Measurements from ENCODE around the gene ZBTB37. TPM values are rescaled to one million over a fixed set of nuclear protein-coding genes. Genes with fewer than 3 reads are reported as not detected.

The ZBTB37 gene
- total RNA-seq, 1 experiment from 2014 or later: 8.0 TPM

DNA sequence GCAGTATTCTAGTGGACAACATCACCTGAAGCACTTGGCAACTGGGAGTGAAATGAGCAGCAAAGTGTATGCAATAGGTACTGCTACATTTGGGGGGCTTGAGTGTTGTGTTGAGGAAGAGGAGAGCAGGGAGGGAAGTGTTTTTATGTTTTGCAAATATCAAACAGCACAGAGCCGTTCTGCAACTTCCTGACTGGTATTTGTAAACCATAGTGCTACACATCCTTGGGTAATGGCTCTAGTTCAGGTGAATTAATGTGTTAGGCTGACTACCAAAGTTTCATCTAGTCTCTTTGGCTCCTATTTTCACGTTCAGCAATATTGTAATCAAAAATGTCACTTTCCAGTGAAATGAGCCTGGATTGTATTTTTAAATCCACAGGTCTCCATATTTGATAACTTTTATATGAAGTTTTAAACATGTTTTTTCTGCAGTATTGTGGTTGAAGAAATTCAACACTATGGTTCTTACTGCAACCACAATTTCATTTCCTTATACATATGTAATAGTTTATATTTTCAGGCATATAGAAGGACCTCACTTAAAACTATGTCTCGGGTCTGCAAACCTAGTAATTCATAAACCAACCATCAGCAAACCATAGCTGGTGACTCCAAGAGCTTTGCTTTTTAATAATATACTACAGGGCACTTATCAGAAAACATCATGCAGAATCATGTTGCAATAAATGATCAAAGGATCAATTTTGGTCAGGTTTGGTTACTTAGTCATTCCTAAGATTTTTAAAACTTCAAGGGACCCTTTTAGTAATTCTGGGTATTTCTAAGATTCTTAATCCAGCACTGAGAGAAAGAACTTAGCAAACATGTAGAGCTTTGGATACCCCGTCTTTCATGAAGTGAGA lies 18.8 kb downstream of the ZBTB37 start:
- in situ Hi-C loops (cut with HindIII; ENCODE audit: low pct_unique_long_range_greater_than_20kb, low sequenced_read_pairs): no loop called here
- no peak for DNase-seq (ENCODE audit: low read depth, low spot score)

DNA sequence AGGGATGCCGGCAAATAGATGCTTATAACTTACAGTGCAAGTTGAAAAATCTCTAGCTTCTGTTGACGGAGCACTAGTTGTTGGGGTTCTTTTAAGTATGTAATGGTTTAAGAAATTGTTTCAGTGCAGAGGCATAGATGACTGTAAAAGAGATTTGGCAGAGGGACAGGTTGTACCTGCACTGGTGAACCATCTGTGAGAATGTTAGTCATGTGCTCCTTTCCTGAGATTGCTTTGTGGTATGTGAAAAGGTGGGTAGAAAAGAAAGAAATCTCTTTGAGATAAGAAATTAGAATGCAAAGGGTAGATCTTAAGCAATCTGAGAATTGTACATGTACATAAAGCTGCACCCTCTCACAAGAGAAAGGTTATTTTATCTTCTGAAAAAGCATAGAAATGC lies 19.4 kb downstream of the ZBTB37 start:
- DNase-seq (ENCODE audit: low read depth, low spot score): no peak
- in situ Hi-C loops (cut with HindIII; ENCODE audit: low pct_unique_long_range_greater_than_20kb, low sequenced_read_pairs): no loop called here

DNA sequence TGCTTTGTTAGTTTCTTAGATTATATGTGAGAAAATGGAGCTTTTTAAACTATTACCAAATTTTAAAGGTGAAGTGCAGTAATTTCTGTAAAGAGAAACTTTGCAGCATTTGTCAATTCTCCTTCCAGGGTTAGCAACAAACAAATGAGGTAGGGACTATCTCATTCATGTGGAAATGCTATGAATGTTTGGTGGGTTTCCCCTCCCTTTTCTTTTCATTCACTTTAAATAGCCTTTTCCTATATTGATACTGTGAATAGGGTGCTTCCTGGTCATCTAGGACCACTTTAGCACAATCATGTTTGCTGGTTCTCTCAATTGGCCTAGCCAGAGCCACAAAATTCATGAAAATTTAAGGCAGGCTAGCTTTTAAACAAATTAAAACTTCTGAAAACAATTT lies 20.6 kb downstream of the ZBTB37 start:
- in situ Hi-C loops (cut with HindIII; ENCODE audit: low pct_unique_long_range_greater_than_20kb, low sequenced_read_pairs): no loop called here
- no peak for DNase-seq (ENCODE audit: low read depth, low spot score)

DNA sequence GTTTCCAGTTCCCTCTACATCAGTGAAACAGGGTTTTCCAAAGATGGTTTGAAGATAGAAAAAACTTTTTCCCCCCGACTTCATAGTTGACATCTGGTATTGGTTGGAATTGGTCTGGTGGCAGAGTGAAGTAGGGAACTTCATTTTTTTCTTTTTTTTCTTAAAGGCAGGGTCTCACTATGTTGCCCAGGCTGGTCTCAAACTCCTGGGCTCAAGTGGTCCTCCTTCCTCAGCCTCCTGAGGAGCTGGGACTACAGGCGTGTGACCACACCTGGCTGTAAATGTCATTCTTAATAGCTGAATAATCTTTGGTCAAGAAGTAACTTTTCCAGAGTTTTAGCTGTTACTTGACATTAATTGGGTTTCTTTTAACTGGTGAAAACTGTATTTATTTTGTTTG lies 21.7 kb downstream of the ZBTB37 start:
- in situ Hi-C loops (cut with HindIII; ENCODE audit: low pct_unique_long_range_greater_than_20kb, low sequenced_read_pairs): no loop called here

DNA sequence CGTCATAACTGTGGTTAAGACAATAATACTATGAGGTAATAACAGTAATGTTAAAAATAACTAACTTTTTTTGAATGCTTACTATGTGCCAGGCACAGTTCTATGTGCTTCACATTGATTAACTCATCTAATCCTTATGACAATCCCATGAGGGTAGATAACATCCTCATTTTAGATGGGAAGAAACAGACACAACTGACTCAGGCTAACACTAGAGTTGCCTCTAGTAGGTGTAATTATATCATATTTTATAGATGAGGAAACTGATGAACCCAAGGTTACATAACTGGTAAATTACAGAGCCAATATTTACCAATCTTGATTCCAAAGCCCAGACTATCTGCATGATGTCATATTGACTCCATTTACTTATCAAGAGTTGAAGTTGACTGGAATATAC lies 25.4 kb downstream of the ZBTB37 start:
- in situ Hi-C loops (cut with HindIII; ENCODE audit: low pct_unique_long_range_greater_than_20kb, low sequenced_read_pairs): no loop called here
- no peak for DNase-seq (ENCODE audit: low read depth, low spot score)

More for the DNA sequence above, 21.7 kb downstream of the ZBTB37 start:
- no peak for DNase-seq (ENCODE audit: low read depth, low spot score)

DNA sequence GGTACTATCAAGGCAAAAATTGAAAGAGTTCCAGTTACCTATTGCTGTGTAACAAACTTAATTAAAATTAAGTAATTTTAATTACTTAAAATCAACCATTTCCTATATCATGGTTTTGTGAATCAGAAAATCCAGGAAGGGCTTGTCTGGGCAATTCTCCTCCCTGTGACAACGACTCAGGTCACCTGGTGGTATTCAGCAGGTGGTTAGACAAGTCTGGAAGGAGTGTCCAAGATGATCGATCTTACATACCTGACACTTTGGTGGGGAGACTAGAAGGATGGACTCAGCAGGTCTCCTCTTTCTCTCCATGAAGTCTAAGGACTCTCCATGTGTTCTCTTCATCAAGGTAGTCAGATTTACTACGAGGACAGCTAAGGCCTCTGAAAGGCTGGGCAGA lies 26.0 kb downstream of the ZBTB37 start:
- in situ Hi-C loops (cut with HindIII; ENCODE audit: low pct_unique_long_range_greater_than_20kb, low sequenced_read_pairs): no loop called here
- no peak for DNase-seq (ENCODE audit: low read depth, low spot score)

DNA sequence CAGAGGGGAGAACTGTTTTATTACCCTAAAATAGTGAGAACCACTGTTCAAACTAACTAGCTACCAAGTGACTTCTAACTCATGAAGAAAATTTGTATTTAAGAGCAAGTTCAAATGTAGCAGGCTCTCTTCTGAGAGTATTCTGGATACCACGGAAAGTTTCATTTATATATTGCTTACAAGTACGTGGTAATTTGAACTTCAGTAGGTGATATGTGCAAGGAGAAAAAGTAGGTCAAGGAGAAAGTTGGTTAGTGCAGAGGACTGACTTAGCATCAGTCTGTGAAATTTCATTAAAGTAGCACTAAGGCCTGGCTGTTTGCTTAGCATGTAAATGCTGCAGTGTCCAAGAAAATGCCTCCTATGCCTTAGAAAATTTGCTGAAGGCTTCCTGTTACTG lies 32.2 kb downstream of the ZBTB37 start:
- in situ Hi-C loops (cut with HindIII; ENCODE audit: low pct_unique_long_range_greater_than_20kb, low sequenced_read_pairs): no loop called here

DNA sequence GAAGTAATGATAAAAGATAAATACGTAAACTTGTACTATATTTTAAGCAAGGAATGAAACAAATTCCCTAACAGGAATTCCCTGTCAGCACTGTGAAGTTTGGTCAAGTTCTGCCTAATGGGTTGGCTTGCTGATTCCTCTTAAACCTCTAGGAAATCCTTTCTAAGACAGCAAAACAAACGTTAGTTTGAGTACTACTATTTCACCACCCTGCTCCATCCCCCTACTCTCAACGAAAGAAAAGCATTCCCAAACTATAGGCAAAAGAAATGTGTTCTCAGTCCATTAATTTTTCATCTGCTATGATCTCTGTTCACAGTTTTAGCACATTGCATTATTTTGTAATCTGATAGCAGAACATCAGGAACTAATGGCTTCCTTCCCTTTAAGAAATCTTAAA lies 32.8 kb downstream of the ZBTB37 start:
- in situ Hi-C loops (cut with HindIII; ENCODE audit: low pct_unique_long_range_greater_than_20kb, low sequenced_read_pairs): no loop called here
- no peak for DNase-seq (ENCODE audit: low read depth, low spot score)

More for the DNA sequence above, 32.2 kb downstream of the ZBTB37 start:
- DNase-seq (ENCODE audit: low read depth, low spot score): no peak

DNA sequence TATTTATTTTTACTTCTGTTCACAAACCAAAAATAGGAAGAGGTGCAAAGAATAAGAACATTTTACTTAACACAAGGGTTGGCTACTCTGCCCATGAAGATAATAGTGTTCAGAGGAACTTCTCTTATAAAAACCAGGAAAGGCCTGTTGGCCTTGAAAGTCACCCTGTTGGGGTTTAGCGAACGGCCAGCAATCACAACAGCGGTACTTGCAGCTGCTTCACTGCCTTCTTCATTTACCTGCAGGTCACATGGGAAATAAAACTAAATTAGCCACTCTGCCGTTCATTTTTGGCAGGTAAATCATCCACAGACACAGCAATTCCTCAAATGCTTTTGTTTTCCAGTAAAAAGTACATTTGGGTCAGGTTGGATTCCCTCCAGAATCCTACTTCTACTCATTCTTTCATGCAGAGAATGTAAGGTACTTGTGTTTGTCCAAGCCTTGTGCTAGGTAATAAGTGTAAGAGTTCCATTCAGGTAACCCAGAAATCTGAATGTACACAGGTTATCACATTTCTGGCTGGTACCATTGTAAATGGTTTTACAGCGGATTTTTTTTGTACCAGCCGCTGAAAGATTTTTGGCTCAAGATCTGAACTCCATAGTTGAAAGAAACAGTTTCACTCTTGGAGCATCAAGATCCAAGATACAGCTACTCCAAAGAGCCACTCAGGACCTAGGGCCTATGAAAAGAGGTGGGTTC lies 35.8 kb downstream of the ZBTB37 start:
- in situ Hi-C loops (cut with HindIII; ENCODE audit: low pct_unique_long_range_greater_than_20kb, low sequenced_read_pairs): no loop called here
- DNase-seq (ENCODE audit: low read depth, low spot score): no peak

DNA sequence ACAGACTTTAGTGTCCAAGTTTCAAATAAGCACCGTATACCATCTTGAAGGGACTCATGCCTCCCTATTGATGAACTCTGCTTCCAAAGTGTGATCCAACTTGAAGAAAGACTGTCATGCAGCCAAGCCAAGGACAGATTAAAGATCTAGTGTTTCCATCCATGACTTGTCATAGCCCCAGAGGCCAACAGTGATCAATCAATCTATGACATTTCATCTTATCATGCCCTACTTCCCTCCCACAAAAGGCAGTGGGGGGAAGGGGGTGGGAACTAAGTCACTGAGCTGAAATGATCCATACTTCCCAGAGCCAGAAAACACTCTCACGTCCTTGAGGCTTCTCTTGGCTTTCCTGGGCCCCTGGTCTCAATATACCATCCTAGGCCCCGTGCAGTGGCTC lies 44.9 kb downstream of the ZBTB37 start:
- in situ Hi-C loops (cut with HindIII; ENCODE audit: low pct_unique_long_range_greater_than_20kb, low sequenced_read_pairs): no loop called here
- no peak for DNase-seq (ENCODE audit: low read depth, low spot score)

DNA sequence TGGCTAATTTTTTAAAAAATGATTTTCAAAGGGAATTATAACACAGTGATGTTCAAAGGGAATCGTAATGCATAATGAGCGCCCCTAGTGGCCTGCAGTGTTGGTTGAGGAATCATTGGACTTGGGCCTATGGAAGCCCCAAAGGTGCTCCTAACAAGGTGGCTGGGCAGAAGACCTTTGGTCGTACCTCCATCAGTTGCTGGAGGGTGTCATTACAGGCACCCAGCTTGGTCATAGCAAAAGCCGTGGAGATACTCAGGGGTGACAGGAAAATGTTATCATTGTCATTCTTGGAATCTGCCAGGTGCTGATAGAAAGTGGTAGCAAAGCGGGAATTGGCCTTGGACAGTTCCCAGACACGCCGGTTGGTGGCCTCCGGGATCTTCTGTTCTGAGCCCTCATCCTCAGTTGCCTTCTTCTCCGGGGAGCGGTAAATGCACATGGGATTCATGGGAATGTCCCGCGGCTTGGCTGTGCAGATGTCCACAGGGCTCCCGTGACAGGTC lies 46.2 kb downstream of the ZBTB37 start:
- peak; percentile 82 for DNase-seq (ENCODE audit: low read depth, low spot score)
- in situ Hi-C loops (cut with HindIII; ENCODE audit: low pct_unique_long_range_greater_than_20kb, low sequenced_read_pairs): no loop called here

DNA sequence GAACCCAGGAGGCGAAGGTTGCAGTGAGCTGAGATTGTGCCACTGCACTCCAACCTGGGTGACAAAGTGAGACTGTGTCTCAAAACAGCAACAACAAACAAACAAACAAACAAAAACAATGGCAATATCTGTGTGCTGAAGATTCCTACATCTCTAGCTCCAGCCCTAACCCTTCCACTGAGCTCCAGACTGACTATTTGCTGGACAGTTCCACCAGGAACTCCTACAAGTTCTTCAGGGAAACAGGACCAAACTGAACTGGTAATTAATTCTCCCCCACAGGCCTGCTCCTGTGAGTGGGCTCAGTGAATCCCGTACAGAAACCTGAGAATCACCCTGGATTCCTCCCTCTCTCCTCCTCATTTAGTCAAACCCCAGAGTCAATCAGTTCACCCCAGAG lies 47.4 kb downstream of the ZBTB37 start:
- in situ Hi-C loops (cut with HindIII; ENCODE audit: low pct_unique_long_range_greater_than_20kb, low sequenced_read_pairs): no loop called here
- no peak for DNase-seq (ENCODE audit: low read depth, low spot score)

DNA sequence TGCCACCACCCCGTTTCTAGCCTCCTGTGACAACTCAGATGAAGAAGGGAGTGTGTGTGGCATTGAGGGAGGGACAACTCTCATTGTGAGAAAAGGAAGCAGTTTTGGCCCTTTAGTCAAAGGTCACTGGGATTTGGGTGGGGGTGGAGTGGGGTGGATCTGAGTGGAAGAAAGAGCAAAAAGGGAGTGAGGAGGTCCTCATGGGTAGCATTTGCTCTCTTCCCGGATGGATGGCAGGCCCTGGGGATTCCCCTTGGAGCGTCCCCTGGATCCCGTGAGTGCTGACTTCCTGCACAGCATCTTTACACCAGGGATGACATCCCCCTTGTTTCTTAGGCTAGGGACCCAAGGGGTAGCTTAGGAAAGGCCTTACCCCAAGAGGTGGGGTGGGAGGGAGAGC lies 48.5 kb downstream of the ZBTB37 start:
- no peak for DNase-seq (ENCODE audit: low read depth, low spot score)

DNA sequence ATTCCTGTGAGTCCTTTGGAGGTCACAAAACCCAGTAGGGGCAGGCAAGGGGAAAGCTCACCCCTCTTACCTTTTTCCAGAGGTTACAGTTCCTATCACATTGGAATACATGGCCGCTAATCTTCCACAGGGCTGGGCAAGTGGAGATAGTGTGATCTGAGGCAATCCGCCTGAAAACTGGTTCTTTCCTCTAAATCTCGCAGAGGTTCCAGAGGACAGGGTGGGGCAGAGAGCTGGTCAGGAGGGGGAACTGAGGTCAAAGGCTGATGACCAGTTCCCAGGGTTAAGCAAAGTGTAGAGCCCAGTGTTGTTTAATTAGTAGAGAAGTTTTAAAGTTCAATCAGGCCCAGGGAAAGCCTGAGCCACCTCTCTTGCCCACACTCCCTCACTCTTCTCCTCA lies 49.0 kb downstream of the ZBTB37 start, which contains the start of gene SERPINC1:
Gene SERPINC1 (minus strand): TSS at position 179 of the 400 bp plus-strand sequence. CDS start 68 bp downstream, at position 111.
- no peak for DNase-seq (ENCODE audit: low read depth, low spot score)
- in situ Hi-C loops (cut with HindIII; ENCODE audit: low pct_unique_long_range_greater_than_20kb, low sequenced_read_pairs): no loop called here

More for the DNA sequence above, 48.5 kb downstream of the ZBTB37 start:
- in situ Hi-C loops (cut with HindIII; ENCODE audit: low pct_unique_long_range_greater_than_20kb, low sequenced_read_pairs): no loop called here

DNA sequence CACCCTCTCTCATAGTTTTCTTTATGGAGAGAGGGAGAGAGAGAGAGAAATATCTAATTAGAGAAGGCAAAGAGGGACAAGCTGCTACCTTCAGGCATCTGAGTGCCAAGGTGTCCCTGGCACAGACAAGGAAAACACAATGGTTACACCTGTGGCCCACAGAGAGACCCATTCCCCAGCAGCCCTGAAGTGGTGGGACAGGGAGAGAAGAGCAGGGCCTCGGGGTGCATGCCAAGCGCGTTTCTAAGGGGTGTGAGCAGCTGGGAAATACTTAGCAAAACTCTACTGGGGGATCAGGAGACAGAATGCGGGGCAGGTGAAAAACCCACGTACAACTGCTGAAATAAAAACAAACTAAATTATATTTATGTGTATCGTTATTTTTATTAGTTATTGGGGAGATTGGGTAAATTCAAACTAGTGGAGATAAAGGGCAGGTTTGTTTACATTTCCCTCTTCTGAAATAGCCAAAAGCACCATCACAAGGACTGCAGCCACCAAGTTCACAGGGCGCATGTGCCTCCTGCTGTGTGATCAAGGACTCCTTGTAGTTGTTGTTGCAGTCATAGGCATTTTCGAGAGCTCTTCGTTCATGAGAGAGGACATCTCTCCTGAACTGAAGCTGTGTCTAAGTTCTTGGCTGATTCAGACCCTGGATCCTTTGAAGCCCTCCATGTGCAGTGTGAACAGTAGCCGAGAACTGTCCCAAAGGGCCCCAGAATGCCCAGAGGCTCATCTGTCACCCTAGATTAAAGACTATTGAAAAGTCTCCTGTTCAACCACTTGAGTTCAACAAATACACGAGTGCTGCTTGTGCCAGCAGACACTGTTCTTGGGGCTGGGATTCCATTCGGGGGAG lies 49.7 kb downstream of the ZBTB37 start:
- DNase-seq (ENCODE audit: low read depth, low spot score): no peak
- in situ Hi-C loops (cut with HindIII; ENCODE audit: low pct_unique_long_range_greater_than_20kb, low sequenced_read_pairs): no loop called here

DNA sequence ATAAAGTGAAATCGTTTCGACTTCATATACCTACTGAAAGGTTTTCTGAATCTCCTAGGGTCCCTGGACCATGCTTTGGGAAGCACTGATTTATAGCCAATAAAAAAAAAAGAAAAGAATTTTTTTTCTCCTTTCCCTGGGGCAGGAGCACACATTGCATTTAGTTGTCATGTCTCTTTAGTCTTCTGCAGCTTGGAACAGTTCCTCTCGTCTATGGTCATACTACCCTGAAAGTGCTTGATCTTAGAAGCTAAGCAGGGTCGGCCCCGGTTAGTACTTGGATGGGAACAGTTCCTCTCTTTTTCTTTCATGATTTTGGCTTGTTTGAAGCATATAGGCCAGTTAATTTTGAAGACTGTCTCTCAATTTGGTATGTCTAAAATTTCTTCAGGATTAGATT lies 52.7 kb downstream of the ZBTB37 start:
- DNase-seq (ENCODE audit: low read depth, low spot score): peak; percentile 41
- in situ Hi-C loops (cut with HindIII; ENCODE audit: low pct_unique_long_range_greater_than_20kb, low sequenced_read_pairs): no loop called here

DNA sequence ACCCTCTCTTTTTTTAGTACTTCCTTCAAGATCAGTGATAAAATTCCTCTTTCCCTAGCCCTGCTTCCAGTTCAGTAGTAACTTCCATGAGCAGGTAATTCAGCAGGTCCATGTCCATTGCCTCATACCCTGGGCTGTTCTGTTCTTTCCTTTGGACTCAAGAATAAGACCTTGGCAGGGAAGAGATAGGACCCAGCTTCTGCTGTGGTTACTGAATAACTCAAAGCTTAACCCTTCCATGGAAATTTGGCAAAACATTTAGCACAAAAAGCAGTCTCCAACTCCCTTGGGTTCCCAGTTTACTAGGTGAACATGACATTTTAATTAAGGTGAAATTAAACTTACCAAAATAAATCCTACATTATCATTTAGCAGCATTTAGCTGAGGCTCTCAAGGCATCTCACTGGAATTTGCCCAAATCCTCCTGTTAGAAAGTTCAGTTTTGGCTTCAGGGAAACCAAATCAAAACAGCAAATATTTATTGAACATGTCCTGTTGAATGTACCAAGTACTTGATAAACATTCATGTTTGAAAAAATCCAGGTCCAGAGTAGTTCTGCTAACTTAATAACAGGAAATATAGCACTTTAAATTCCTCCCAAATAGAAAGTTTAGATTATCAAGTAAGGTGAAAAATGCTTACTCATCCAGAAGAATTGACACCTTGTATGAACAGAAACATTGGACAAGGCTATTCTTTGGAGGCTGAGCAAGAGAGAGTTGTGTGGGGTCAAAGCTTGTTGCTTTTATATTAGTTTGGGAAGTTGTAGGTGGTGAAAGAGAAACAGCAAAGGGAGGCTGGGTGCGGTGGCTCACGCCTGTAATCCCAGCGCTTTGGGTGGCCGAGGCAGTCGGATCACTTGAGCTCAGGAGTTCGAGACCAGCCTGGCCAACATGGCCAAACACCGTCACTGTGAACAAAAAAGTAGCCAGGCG lies 57.4 kb downstream of the ZBTB37 start:
- no peak for DNase-seq (ENCODE audit: low read depth, low spot score)
- in situ Hi-C loops (cut with HindIII; ENCODE audit: low pct_unique_long_range_greater_than_20kb, low sequenced_read_pairs): no loop called here

Data from SK-MEL-5 (cell line).